HepG2 (cell line): Measurements from ENCODE around the gene DNAJC1. TPM values are rescaled to one million over a fixed set of nuclear protein-coding genes. Genes with fewer than 3 reads are reported as not detected.

Source experiments
- ATAC-seq: fragments of 200-7000 bp; cut with Tn5 transposase; 3 replicates; pipeline ENCODE4 v1.9.1; 2020; ENCODE audit warnings: mild to moderate bottlenecking, moderate library complexity
- BruUV-seq: library from RNA; stranded (reverse); fragments of 400-500 nt; replicated peaks from 2 replicates; lab custom pipeline; 2021; lab: Mats Ljungman, UMichigan
- CTCF ChIA-PET: fragments of 300-600 bp; formaldehyde crosslinking; extraction: SDS; loops from one replicate; lab custom pipeline; 2021; ENCODE audit warnings: low total read pairs, inconsistent platforms, low intra/inter-chr PET ratio; lab: Yijun Ruan, JAX
- POLR2A ChIA-PET: fragments of 350-600 bp; sonication (Branson Sonifier 250); formaldehyde crosslinking; loops from one replicate; lab custom pipeline; 2020; ENCODE audit warnings: antibody characterized with exemption, inconsistent platforms; lab: Yijun Ruan, JAX
- DNase-seq: peaks from one replicate; pipeline ENCODE4 v3.0.0-alpha.2; 2015; ENCODE audit warnings: low spot score
- FAIRE-seq: peaks from 3 replicates; lab custom pipeline; 2011; peaks lifted over from hg19 to GRCh38; lab: Jason Lieb, UNC
- H2AFZ ChIP-seq: one replicate; pipeline ENCODE4 v1.6.1; 2011; ENCODE audit warnings: low read length, inconsistent platforms
- H3K27ac ChIP-seq: fragments of 300-600 bp; 3 replicates; pipeline ENCODE4 v1.8.0; 2011; ENCODE audit warnings: mixed run types, mild to moderate bottlenecking, mixed read lengths, low read length, inconsistent platforms; ENCODE audit not compliant: insufficient read depth; ENCODE audit errors: extremely low read length
- H3K27me3 ChIP-seq, 2 experiments: fragments of 200-600 bp in 1 of 2; 2 replicates in 1 of 2; 3 replicates in 1 of 2; pipeline versions ENCODE4 v1.6.0 to v1.8.0; 2011; ENCODE audit warnings: low read length in 2 of 2, mild to moderate bottlenecking in 2 of 2, moderate library complexity in 2 of 2, inconsistent platforms in 1 of 2; ENCODE audit not compliant: insufficient read depth in 2 of 2, control insufficient read depth in 1 of 2
- H3K36me3 ChIP-seq, 2 experiments: fragments of 200-600 bp in 1 of 2; replicated peaks in 1 of 2; 2 replicates in 1 of 2; 3 replicates in 1 of 2; pipeline versions ENCODE4 v1.5.1 to v1.8.0; 2011; ENCODE audit warnings: low read length in 2 of 2, inconsistent platforms in 1 of 2; ENCODE audit not compliant: insufficient read depth in 2 of 2, control insufficient read depth in 1 of 2
- H3K4me1 ChIP-seq: 2 replicates; pipeline ENCODE4 v1.5.1; 2012; ENCODE audit warnings: low read length, inconsistent platforms; ENCODE audit not compliant: insufficient read depth
- H3K4me2 ChIP-seq: 2 replicates; pipeline ENCODE4 v1.6.0; 2011; ENCODE audit warnings: low read depth, low read length, inconsistent platforms
- H3K4me3 ChIP-seq, 3 experiments: fragments of 200-600 bp in 1 of 3; sonication (generic), shearing (Covaris generic) in 1 of 3; replicated peaks in 1 of 3; 2 replicates each; pipeline ENCODE4 v1.5.1; 2011 to 2016; ENCODE audit warnings: low read length in 3 of 3, inconsistent platforms in 2 of 3, low read depth in 2 of 3, mild to moderate bottlenecking in 2 of 3, control low read depth in 1 of 3, mixed read lengths in 1 of 3; ENCODE audit not compliant: insufficient read depth in 1 of 3
- H3K79me2 ChIP-seq: one replicate; pipeline ENCODE4 v1.6.1; 2011; ENCODE audit warnings: low read length, inconsistent platforms; ENCODE audit not compliant: insufficient read depth
- H3K9ac ChIP-seq: 2 replicates; pipeline ENCODE4 v1.6.0; 2011; ENCODE audit warnings: mild to moderate bottlenecking, low read depth, low read length, inconsistent platforms; ENCODE audit not compliant: insufficient read depth
- H3K9me3 ChIP-seq: 2 replicates; pipeline ENCODE4 v1.5.1; 2012; ENCODE audit warnings: mild to moderate bottlenecking, low read length
- H4K20me1 ChIP-seq: 2 replicates; pipeline ENCODE4 v1.6.0; 2011; ENCODE audit warnings: inconsistent platforms, mild to moderate bottlenecking, low read length, moderate library complexity; ENCODE audit not compliant: insufficient read depth
- ARNT ChIP-seq: fragments of 450-650 bp; IDR thresholded peaks from 2 replicates; pipeline ENCODE4 v1.6.1; 2017
- CEBPG ChIP-seq: IDR thresholded peaks from 2 replicates; pipeline ENCODE4 v1.6.1; 2016
- KDM3A ChIP-seq: IDR thresholded peaks from 2 replicates; pipeline ENCODE4 v1.6.1; 2018; ENCODE audit warnings: low read depth, missing compliant biosample characterization
- KLF11 ChIP-seq: IDR thresholded peaks from 2 replicates; pipeline ENCODE4 v1.6.1; 2016; ENCODE audit warnings: missing compliant biosample characterization
- MYNN ChIP-seq: sonication (generic); formaldehyde crosslinking; IDR thresholded peaks from 2 replicates; pipeline ENCODE4 v1.4.0; 2020; ENCODE audit warnings: mild to moderate bottlenecking, low read depth, missing genetic modification reagents
- RFXANK ChIP-seq: IDR thresholded peaks from 2 replicates; pipeline ENCODE4 v1.6.1; 2016
- SNRNP70 ChIP-seq: fragments of 200-400 bp; formaldehyde crosslinking; IDR thresholded peaks from 2 replicates; pipeline ENCODE4 v1.6.1; 2017; ENCODE audit warnings: mild to moderate bottlenecking, low read depth, low read length, moderate library complexity
- U2AF2 ChIP-seq: fragments of 200-400 bp; formaldehyde crosslinking; IDR thresholded peaks from 2 replicates; pipeline ENCODE4 v1.6.1; 2017; ENCODE audit warnings: low read depth, mild to moderate bottlenecking, low read length
- ZBTB42 ChIP-seq: sonication (generic); formaldehyde crosslinking; IDR thresholded peaks from 2 replicates; pipeline ENCODE4 v1.5.0; 2020; ENCODE audit warnings: mild to moderate bottlenecking, missing genetic modification reagents
- ZNF547 ChIP-seq: sonication (generic); formaldehyde crosslinking; IDR thresholded peaks from 2 replicates; pipeline ENCODE4 v1.5.1; 2020; ENCODE audit warnings: mild to moderate bottlenecking, missing genetic modification reagents
- ZNF670 ChIP-seq: sonication (generic); formaldehyde crosslinking; IDR thresholded peaks from 2 replicates; pipeline ENCODE4 v1.8.0; 2022; ENCODE audit warnings: mild to moderate bottlenecking, missing genetic modification reagents, borderline replicate concordance
- ZNF678 ChIP-seq: sonication (generic); formaldehyde crosslinking; IDR thresholded peaks from 2 replicates; pipeline ENCODE4 v1.4.0; 2020; ENCODE audit warnings: mild to moderate bottlenecking, missing genetic modification reagents
- ZNF788 ChIP-seq: sonication (generic); formaldehyde crosslinking; IDR thresholded peaks from 2 replicates; pipeline ENCODE4 v1.5.0; 2020; ENCODE audit warnings: mild to moderate bottlenecking, missing genetic modification reagents, borderline replicate concordance
- WGBS: methylation state at CpG from one replicate; pipeline ENCODE4 v1.1.6; 2017; ENCODE audit warnings: low lambda C conversion rate; 5-methylcytosine and 5-hydroxymethylcytosine counted together
- in situ Hi-C: cut with HindIII; loops from 2 replicates; pipeline ENCODE4 v1.10.0; 2017; ENCODE audit warnings: low pct_unique_long_range_greater_than_20kb; ENCODE audit not compliant: extremely low pct_ligation_motif_present
- intact Hi-C: fragments of 100-400 bp; cut with micrococcal nuclease; formaldehyde crosslinking; loops from one replicate; pipeline ENCODE4 v1.10.0; 2022; ENCODE audit not compliant: unreplicated experiment
- polyA plus RNA-seq, 8 experiments: library from polyadenylated mRNA; depleted of rRNA in 3 of 8; stranded (reverse) in 7 of 8; unstranded in 1 of 8; fragments of >200 nt; fragmentation: Illumina TruSeq in 4 of 8; extraction: Trizol in 4 of 8; gene quantifications; 2 replicates each; pipeline versions ENCODE4 v1.2.1 to v1.2.3, GENCODE V29; 2011 to 2016; ENCODE audit warnings: low read depth in 4 of 8, missing spikeins in 1 of 8, mixed read lengths in 1 of 8; ENCODE audit not compliant: insufficient read depth in 1 of 8
- total RNA-seq, 5 experiments: library from RNA; depleted of rRNA; stranded (reverse); fragments of >200 nt; fragmentation: Illumina TruSeq; extraction: Trizol; gene quantifications; 2 replicates each; pipeline ENCODE4 v1.2.3, GENCODE V29; 2016; ENCODE audit warnings: low read depth in 1 of 5
- TF ChIP-seq, protein P1 (sequence below): IDR thresholded peaks from 2 replicates; pipeline ENCODE4 v1.6.1; 2016
- TF ChIP-seq, protein P2 (sequence below): sonication (generic); formaldehyde crosslinking; IDR thresholded peaks from 2 replicates; pipeline ENCODE4 v1.4.0; 2020; ENCODE audit warnings: missing genetic modification reagents, mild to moderate bottlenecking, borderline replicate concordance

DNAJC1 gene
- total and polyA plus RNA-seq, 2 of the 13 experiments (the other 11 are each of a cell fraction or from before 2014, with no cell fraction given): 9.9 to 16.6 TPM

DNA sequence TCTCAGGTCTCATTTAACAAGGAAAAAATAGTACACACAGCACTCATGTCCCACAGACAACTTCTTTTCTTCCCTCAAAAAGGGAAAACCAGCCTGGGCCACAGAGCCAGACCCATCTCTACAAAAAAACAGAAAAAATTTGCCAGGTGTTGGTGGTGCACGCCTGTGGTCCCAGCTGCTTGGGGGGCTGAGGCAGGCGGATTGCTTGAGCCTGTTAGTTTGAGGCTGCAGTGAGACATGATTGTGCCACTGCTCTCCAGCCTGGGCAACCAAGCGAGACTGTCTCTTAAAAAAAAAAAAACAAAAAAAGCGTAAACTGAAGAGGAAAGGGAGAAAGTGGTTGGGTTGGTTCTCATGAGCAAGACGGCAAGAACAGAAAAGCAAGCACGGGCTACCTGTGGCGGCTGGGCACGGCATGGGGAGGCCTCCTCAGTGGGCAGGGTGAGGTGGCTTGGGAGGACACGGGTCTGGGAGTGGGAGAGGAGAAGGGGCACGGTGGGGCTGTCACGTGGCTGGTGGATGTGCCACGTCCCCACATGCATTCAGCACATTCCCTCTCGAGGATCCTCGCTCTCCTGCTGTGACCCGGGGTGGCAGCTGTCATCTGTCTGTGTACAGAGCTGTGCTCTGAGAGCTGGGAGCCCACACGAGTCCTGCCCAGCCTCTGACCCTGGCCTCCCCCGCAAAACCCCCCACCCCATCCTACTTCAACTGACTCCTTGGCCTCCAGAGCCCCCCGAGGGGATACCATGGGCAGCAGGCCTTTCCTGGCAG lies 249.8 kb downstream of the DNAJC1 start (continued):
- TF ChIP-seq, protein P1, sequence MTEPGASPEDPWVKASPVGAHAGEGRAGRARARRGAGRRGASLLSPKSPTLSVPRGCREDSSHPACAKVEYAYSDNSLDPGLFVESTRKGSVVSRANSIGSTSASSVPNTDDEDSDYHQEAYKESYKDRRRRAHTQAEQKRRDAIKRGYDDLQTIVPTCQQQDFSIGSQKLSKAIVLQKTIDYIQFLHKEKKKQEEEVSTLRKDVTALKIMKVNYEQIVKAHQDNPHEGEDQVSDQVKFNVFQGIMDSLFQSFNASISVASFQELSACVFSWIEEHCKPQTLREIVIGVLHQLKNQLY (CRISPR knock-in tag): no peak
- TF ChIP-seq, protein P2, sequence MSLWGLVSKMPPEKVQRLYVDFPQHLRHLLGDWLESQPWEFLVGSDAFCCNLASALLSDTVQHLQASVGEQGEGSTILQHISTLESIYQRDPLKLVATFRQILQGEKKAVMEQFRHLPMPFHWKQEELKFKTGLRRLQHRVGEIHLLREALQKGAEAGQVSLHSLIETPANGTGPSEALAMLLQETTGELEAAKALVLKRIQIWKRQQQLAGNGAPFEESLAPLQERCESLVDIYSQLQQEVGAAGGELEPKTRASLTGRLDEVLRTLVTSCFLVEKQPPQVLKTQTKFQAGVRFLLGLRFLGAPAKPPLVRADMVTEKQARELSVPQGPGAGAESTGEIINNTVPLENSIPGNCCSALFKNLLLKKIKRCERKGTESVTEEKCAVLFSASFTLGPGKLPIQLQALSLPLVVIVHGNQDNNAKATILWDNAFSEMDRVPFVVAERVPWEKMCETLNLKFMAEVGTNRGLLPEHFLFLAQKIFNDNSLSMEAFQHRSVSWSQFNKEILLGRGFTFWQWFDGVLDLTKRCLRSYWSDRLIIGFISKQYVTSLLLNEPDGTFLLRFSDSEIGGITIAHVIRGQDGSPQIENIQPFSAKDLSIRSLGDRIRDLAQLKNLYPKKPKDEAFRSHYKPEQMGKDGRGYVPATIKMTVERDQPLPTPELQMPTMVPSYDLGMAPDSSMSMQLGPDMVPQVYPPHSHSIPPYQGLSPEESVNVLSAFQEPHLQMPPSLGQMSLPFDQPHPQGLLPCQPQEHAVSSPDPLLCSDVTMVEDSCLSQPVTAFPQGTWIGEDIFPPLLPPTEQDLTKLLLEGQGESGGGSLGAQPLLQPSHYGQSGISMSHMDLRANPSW (CRISPR knock-in tag): no peak
- no peak for TF ChIP-seq ARNT

DNA sequence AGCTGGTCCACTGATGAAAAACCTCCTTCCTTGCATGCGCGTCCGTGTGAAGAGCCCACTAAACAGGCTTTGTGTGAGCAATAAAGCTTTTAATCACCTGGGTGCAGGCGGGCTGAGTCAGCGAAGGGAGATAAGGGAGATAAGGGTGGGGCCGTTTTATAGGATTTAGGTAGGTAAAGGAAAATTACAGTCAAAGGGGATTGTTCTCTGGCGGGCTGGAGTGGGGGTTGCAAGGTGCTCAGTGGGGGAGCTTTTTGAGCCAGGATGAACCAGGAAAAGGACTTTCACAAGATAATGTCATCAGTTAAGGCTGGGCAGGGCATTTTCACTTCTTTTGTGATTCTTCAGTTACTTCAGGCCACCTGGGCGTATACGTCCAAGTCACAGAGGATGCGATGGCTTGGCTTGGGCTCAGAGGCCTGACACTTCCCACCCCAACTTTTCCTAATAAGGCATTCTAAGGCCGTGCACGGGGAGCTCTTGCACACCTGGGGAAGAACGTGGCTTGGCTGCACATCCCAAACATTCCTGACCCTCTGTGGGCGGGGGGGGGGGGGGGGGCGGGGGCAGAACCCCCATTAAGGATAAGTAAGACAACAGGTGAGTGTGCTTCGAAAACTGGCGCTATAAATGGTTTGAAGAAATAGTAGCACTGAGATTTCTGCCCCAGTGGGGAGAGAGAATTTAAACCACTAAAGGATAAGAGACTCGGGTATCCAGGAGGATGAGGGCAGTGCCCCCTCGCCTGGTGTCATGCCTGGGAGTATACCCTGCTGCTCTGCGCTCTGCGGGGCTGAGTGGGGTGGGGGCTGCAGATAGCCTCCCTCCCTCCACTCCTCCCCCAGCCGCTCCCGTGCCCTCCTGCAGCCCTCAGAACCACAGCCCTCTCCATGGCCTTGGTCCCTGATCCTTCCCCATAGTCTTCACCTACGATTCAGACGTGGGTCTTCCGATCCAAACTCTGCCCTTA lies 251.9 kb downstream of the DNAJC1 start:
- CTCF ChIA-PET: no interaction called here
- Histone ChIP-seq H2AFZ (no peak overlapping the region), H3K36me3 (no peaks in the 10 kb centered on the region), H3K4me2 (no peak overlapping the region), H3K79me2 (no peaks in the 10 kb centered on the region), H3K27me3 (no peaks in the 10 kb centered on the region), H3K9me3 (no peaks in the 10 kb centered on the region), H3K4me1 (peaks cover 18% of the 10 kb centered on the region), H4K20me1 (no peaks in the 10 kb centered on the region), H3K27ac (no peak overlapping the region), H3K9ac (no peak overlapping the region), H3K4me3 (no peak overlapping the region)
- no peak for TF ChIP-seq ZNF547 (CRISPR knock-in tag)
- TF ChIP-seq KDM3A: no peak
- TF ChIP-seq KLF11: no peak
- TF ChIP-seq CEBPG (CRISPR knock-in tag): no peak
- no peak for TF ChIP-seq MYNN (CRISPR knock-in tag)
- no peak for TF ChIP-seq ZNF788
- TF ChIP-seq ZNF670 (CRISPR knock-in tag): no peak
- no peak for TF ChIP-seq ZBTB42 (CRISPR knock-in tag)
- no peak for TF ChIP-seq U2AF2
- no peak for TF ChIP-seq ZNF678
- TF ChIP-seq RFXANK (CRISPR knock-in tag): no peak
- TF ChIP-seq SNRNP70: no peak
- no peak for FAIRE-seq
- no peak for ATAC-seq
- intact Hi-C loops (no loop called here), in situ Hi-C loops (no loop called here)
- 76% methylated on average over 23 of the region's 26 CpGs for WGBS
- POLR2A ChIA-PET: no interaction called here
- DNase-seq: no peak
- no TSS peak for BruUV-seq
